ENCODE measurements around the gene CARD6.
"Not testable (repeated sequence)": the region's sequence is repeated elsewhere in the genome, so short reads cannot be mapped to it uniquely, and the experiment has no call there.

- TF ChIP-seq CTCF, POLR2A (IDR thresholded peaks at IDR 0.05): not testable (repeated sequence)
Measured at GRCh38 chr5:40865004-40865403, 23.8 kb downstream of the CARD6 start.

Measured in breast epithelium (tissue), 3 donors.